ENCODE results near the gene RAP1B.
"Not testable (repeated sequence)": the region's sequence is repeated elsewhere in the genome, so short reads cannot be mapped to it uniquely, and the experiment has no call there.

The RAP1B gene

DNA sequence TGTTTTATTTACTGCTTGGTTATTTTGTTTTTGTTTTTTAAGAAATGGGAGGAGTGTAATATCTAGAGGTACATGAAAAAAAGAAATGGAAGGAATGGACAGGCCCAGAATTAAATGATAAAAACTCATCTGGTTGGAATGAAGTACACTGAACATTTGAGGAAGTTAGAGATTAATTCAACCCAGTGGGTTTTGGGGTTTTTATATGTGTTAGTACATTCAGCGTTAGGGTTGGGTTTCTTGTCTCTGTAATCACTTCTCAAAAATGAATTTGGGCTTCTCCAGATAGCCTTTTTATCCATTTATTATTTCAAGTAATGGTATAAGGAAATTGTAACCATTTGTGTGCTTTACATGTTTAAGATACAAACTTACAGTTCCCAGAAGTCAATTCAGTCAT lies 56.6 kb downstream of the RAP1B start:
- Histone ChIP-seq H3K36me3 (ENCODE audit: control insufficient read depth, insufficient read depth, low read length) (peaks cover 8% of the 10 kb centered on the region; the same call in 1 of the 2 replicates), H3K27me3 (ENCODE audit: control insufficient read depth, insufficient read depth, low read length) (no peaks in the 10 kb centered on the region), H3K9ac (ENCODE audit: low read depth, low read length) (no peak overlapping the region), H3K4me1 (ENCODE audit: control insufficient read depth, insufficient read depth, low read length) (peaks cover 5% of the 10 kb centered on the region; the same call in 1 of the 2 replicates), H3K9me3 (ENCODE audit: control insufficient read depth, insufficient read depth, low read length) (no peaks in the 10 kb centered on the region), H3K4me3 (ENCODE audit: low read depth, low read length) (no peak overlapping the region), H3K27ac (ENCODE audit: low read depth, low read length) (no peak overlapping the region)

DNA sequence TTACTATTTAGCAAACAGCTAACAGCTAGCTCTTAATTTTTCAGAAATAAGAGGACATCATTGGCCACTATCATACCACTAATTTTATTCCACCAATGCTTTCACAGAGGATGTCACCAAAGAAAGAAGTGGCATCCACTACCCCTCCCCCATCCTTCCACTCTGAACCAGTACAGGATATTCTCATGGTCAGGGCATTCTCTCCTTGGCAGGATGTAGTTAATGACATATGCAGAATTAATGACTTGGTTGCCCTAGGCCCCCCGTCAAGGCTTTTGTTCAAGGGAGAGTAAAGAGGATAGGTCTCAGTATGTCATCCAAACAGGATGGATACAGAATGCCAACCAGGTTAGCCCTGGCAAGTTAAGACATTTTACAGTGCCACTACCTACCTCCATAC lies 57.2 kb downstream of the RAP1B start:
- no peak overlapping the region for H3K9ac ChIP-seq (ENCODE audit: low read depth, low read length)
- no peak overlapping the region for H3K27ac ChIP-seq (ENCODE audit: low read depth, low read length)
- no peak overlapping the region for H3K4me3 ChIP-seq (ENCODE audit: low read depth, low read length)
- no peaks in the 10 kb centered on the region for H3K9me3 ChIP-seq (ENCODE audit: control insufficient read depth, insufficient read depth, low read length)
- peaks cover 5% of the 10 kb centered on the region; the same call in 1 of the 2 replicates for H3K4me1 ChIP-seq (ENCODE audit: control insufficient read depth, insufficient read depth, low read length)
- no peaks in the 10 kb centered on the region for H3K27me3 ChIP-seq (ENCODE audit: control insufficient read depth, insufficient read depth, low read length)
- H3K36me3 ChIP-seq (ENCODE audit: control insufficient read depth, insufficient read depth, low read length) = peaks cover 8% of the 10 kb centered on the region; the same call in 1 of the 2 replicates

DNA sequence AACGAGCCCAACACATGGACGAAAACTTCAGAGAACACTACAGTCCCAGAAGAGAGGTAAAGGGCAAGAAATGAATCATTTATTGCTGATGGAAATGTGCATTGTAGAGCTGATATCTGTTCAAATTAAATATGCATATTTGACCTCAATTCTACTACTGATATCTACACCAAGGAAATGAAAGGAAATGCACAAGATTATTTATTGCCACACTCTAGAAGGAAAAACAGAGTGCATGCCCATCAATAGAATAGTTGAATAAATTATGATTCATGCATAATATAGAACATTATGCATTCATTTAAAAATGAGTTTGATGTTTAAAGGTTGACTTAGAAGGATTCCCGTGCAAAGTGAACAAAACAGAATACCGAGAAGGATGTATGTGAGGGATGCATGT lies 60.5 kb downstream of the RAP1B start:
- H3K27me3 ChIP-seq (ENCODE audit: control insufficient read depth, insufficient read depth, low read length) = no peaks in the 10 kb centered on the region
- peaks cover 5% of the 10 kb centered on the region; the same call in 1 of the 2 replicates for H3K4me1 ChIP-seq (ENCODE audit: control insufficient read depth, insufficient read depth, low read length)
- H3K9me3 ChIP-seq (ENCODE audit: control insufficient read depth, insufficient read depth, low read length) = no peaks in the 10 kb centered on the region
- H3K36me3 ChIP-seq (ENCODE audit: control insufficient read depth, insufficient read depth, low read length) = no peaks in the 10 kb centered on the region
- H3K4me3 ChIP-seq (ENCODE audit: low read depth, low read length) = no peak overlapping the region
- no peak overlapping the region for H3K27ac ChIP-seq (ENCODE audit: low read depth, low read length)
- H3K9ac ChIP-seq (ENCODE audit: low read depth, low read length) = no peak overlapping the region

DNA sequence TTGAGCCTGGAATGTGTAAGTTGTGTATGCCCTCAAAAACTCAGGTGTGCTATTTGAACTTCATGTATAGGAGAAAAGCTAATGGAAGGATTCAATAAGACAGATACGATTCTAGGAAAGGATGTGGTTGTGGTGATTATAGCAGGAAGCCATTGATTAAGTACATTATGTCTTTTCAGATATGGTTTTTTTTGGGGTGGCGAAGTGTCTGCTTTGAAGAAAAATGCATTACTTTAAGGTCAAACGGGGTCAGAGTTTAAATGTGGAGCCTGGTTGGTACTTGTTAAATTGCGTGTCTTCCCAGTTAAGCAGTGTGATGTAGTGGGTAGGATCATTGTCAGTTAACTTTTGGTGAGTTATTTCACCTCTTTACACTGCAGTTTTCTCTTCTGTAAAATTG lies 63.1 kb downstream of the RAP1B start:
- H3K36me3 ChIP-seq (ENCODE audit: control insufficient read depth, insufficient read depth, low read length) = no peaks in the 10 kb centered on the region
- no peaks in the 10 kb centered on the region for H3K4me1 ChIP-seq (ENCODE audit: control insufficient read depth, insufficient read depth, low read length)
- no peaks in the 10 kb centered on the region for H3K9me3 ChIP-seq (ENCODE audit: control insufficient read depth, insufficient read depth, low read length)
- no peak overlapping the region for H3K9ac ChIP-seq (ENCODE audit: low read depth, low read length)
- H3K27me3 ChIP-seq (ENCODE audit: control insufficient read depth, insufficient read depth, low read length) = no peaks in the 10 kb centered on the region
- H3K4me3 ChIP-seq (ENCODE audit: low read depth, low read length) = no peak overlapping the region
- no peak overlapping the region for H3K27ac ChIP-seq (ENCODE audit: low read depth, low read length)

DNA sequence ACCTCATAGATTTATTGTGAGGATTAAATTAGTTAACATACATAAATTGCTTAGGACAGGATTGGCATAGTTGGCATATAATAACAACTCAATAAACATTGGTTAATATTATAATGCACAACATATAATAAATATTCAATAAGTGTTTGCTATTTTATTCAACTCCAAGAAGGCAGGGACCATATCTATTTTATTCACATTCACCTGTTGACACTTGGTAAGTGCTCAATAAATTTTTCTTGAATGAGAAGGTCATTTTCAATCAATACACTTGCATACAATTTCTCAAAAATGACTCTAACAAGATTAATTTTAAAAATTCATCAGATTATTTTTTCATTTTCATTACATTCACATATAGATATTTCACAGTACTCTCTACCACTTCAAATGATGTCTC lies 63.7 kb downstream of the RAP1B start:
- Histone ChIP-seq H3K4me3 (ENCODE audit: low read depth, low read length) (no peak overlapping the region), H3K9me3 (ENCODE audit: control insufficient read depth, insufficient read depth, low read length) (no peaks in the 10 kb centered on the region), H3K9ac (ENCODE audit: low read depth, low read length) (no peak overlapping the region), H3K27me3 (ENCODE audit: control insufficient read depth, insufficient read depth, low read length) (no peaks in the 10 kb centered on the region), H3K4me1 (ENCODE audit: control insufficient read depth, insufficient read depth, low read length) (no peaks in the 10 kb centered on the region), H3K27ac (ENCODE audit: low read depth, low read length) (no peak overlapping the region), H3K36me3 (ENCODE audit: control insufficient read depth, insufficient read depth, low read length) (no peaks in the 10 kb centered on the region)

DNA sequence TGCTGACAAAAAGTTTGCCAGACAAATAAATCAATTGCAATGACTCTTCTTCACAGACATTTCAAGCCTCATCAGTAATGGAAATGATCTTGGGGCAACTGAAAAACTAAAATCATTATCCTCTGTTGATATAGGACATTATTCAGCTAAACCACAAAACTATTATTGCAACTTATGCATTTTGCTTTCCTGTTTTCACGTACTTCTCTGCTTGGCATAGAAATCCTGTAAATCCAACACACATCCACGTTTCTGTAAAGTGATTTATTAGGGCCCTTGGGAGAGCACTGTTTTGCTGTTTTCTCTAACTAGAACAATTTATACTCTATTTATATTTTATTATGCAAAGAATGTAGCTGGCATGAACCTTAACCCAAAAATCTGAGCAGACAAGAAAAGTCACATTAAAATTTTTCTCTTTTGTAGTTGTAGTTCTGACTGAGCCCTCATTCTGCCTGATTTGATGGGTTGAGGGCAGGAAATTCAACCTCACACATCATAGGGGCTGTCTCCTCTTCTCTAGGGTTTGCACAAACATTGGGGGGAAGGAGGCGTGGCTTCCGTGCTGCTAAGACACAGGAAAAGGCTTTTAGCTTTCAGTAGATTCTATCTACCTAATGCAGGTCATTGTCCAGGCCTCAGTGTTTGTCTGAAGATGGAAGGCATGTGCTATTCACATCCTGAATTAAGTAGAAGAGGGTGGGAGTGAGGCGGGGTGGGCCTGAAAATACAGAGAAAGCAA lies 64.6 kb downstream of the RAP1B start:
- H3K27me3 ChIP-seq (ENCODE audit: control insufficient read depth, insufficient read depth, low read length) = no peaks in the 10 kb centered on the region
- no peaks in the 10 kb centered on the region for H3K9me3 ChIP-seq (ENCODE audit: control insufficient read depth, insufficient read depth, low read length)
- no peak overlapping the region for H3K9ac ChIP-seq (ENCODE audit: low read depth, low read length)
- H3K4me3 ChIP-seq (ENCODE audit: low read depth, low read length) = no peak overlapping the region
- H3K36me3 ChIP-seq (ENCODE audit: control insufficient read depth, insufficient read depth, low read length) = no peaks in the 10 kb centered on the region
- H3K4me1 ChIP-seq (ENCODE audit: control insufficient read depth, insufficient read depth, low read length) = no peaks in the 10 kb centered on the region
- no peak overlapping the region for H3K27ac ChIP-seq (ENCODE audit: low read depth, low read length)

DNA sequence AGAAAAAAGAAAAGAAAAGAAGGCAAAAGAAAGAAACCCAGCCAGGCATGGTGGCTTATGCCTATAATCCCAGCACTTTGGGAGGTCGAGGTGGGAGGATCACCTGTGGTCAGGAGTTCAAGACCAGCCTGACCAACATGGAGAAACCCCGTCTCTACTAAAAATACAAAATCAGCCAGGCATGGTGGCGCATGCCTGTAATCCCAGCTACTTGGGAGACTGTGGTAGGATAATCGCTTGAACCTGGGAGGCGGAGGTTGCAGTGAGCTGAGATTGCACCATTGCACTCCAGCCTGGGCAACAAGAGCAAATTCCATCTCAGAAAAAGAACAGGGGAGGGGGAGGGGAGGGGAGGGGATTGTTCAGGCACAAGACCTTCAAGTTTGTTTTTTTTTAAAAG lies 66.2 kb downstream of the RAP1B start:
- not testable (repeated sequence) for H3K27ac ChIP-seq (ENCODE audit: low read depth, low read length); H3K9ac ChIP-seq (ENCODE audit: low read depth, low read length); H3K4me1 ChIP-seq (ENCODE audit: control insufficient read depth, insufficient read depth, low read length); H3K27me3 ChIP-seq (ENCODE audit: control insufficient read depth, insufficient read depth, low read length); H3K4me3 ChIP-seq (ENCODE audit: low read depth, low read length); H3K36me3 ChIP-seq (ENCODE audit: control insufficient read depth, insufficient read depth, low read length); H3K9me3 ChIP-seq (ENCODE audit: control insufficient read depth, insufficient read depth, low read length)

DNA sequence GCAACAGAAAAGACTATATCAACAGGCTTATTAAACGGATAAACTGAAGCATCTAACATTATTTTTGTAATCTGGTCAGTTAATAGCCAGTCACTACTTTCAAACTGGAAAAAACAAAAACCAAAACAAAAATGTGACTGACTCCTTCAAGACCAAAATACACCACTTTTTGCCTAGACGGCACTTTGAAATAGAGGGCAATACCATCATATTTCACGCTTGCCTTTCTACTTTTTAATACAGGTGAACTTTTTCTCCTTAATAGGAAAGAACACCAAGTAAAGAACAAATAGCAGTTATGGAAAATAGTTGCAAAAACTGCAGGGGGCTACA lies 75.5 kb downstream of the RAP1B start:
- Histone ChIP-seq H3K36me3 (ENCODE audit: control insufficient read depth, insufficient read depth, low read length) (peaks cover 22% of the 10 kb centered on the region), H3K9ac (ENCODE audit: low read depth, low read length) (peak overlapping the region; percentile 90), H3K4me1 (ENCODE audit: control insufficient read depth, insufficient read depth, low read length) (peaks cover 10% of the 10 kb centered on the region; the same call in 1 of the 2 replicates), H3K9me3 (ENCODE audit: control insufficient read depth, insufficient read depth, low read length) (no peaks in the 10 kb centered on the region), H3K27ac (ENCODE audit: low read depth, low read length) (peak overlapping the region; percentile 94), H3K4me3 (ENCODE audit: low read depth, low read length) (peak overlapping the region; percentile 96), H3K27me3 (ENCODE audit: control insufficient read depth, insufficient read depth, low read length) (no peaks in the 10 kb centered on the region)

DNA sequence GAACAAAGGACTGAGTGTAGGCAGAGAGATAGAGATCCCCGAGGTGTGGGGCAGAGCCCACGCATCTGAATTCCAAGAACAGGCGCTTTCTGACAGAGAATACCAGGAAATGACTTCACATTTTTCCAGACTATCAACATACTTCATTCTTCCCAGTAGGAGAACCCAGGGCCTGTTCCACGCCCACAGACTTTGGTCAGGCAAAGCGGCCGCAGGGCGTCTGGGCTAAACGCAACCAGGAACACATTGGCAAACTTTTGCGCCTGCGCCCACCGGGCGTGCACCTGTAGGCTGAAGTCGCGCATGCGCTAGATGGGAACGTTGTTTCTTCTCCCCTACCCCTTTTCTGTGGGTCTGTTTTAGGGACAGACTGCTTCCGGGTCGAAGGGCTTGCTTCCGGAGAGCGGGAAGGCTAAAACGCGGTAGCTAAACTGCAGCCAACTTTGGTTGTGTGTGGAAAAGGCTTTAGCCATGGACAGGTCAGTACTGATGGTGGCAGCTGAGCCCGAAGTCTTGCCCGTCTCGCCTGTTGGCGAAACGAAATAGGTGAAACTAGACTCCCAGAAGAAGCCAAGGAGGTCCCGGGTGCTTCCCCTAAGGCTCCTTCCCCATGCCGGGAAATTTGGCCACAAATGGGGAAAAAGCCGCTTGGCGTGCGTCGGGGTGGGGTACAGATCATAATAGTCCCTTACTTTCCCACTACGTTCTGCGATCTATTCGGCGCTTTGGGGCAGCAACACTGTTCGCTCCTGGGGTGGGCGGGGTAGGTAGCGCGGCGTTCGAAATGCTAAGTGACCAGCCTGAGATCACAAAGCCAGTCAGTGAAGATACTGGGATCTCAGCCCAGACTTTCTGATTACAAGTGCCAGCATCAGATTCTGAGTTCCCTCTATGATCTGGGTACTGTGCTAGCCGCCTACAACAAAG lies 76.2 kb downstream of the RAP1B start, which contains the start of gene NUP107:
TSS of gene NUP107 (plus strand) at position 384 of the 927 bp plus-strand sequence. CDS start at position 472, 88 bp downstream.
- Histone ChIP-seq H3K27ac (ENCODE audit: low read depth, low read length) (peak within 1 kb of the TSS; percentile 94), H3K9me3 (ENCODE audit: control insufficient read depth, insufficient read depth, low read length) (no peaks in the 10 kb centered on the region), H3K27me3 (ENCODE audit: control insufficient read depth, insufficient read depth, low read length) (no peaks in the 10 kb centered on the region), H3K4me1 (ENCODE audit: control insufficient read depth, insufficient read depth, low read length) (peaks cover 10% of the 10 kb centered on the region; the same call in 1 of the 2 replicates), H3K4me3 (ENCODE audit: low read depth, low read length) (peak within 1 kb of the TSS; percentile 96), H3K9ac (ENCODE audit: low read depth, low read length) (peak within 1 kb of the TSS; percentile 90), H3K36me3 (ENCODE audit: control insufficient read depth, insufficient read depth, low read length) (peaks cover 28% of the 10 kb centered on the region)

DNA sequence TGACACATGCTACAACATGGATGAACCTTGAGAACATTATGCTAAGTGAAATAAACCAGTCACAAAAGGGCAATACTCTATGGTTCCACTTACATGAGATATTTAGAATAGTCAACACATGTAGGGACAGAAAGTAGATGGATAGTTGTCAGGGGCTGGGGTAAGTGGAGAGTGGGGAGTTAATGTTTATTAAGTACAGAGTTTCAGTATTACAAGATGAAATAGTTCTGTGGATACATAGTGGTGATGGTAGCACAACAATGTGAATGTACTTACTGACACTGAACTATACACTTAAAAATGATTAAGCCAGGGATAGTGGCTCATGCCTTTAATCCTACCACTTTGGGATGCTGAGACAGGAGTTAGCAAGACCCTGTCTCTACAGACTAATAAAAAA lies 84.8 kb downstream of the RAP1B start:
- Histone ChIP-seq H3K4me1 (ENCODE audit: control insufficient read depth, insufficient read depth, low read length) (no peaks in the 10 kb centered on the region; the same call in 1 of the 2 replicates), H3K9me3 (ENCODE audit: control insufficient read depth, insufficient read depth, low read length) (no peaks in the 10 kb centered on the region), H3K27me3 (ENCODE audit: control insufficient read depth, insufficient read depth, low read length) (no peaks in the 10 kb centered on the region), H3K27ac (ENCODE audit: low read depth, low read length) (no peak overlapping the region), H3K4me3 (ENCODE audit: low read depth, low read length) (no peak overlapping the region), H3K36me3 (ENCODE audit: control insufficient read depth, insufficient read depth, low read length) (peaks cover 88% of the 10 kb centered on the region), H3K9ac (ENCODE audit: low read depth, low read length) (no peak overlapping the region)

DNA sequence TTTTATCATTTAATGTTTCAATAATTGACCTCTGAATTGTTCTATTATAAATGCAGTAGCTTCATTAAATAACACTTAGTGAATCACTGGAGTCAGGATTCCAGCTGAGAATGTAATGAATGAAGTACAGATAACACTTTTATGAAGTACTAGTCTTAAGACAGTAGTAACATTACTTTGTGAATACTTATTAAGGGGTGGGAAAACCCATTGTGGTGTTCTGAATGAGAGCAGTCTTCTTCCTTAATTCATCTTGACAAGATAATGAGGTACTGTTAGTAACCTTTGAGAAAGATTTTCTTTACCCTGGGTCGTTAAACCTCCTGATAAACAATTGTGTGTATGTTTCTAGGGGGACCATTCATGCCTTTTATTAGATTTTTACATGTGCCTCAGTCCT lies 88.8 kb downstream of the RAP1B start:
- Histone ChIP-seq H3K27ac (ENCODE audit: low read depth, low read length) (no peak overlapping the region), H3K36me3 (ENCODE audit: control insufficient read depth, insufficient read depth, low read length) (peaks cover 87% of the 10 kb centered on the region), H3K4me1 (ENCODE audit: control insufficient read depth, insufficient read depth, low read length) (no peaks in the 10 kb centered on the region), H3K9ac (ENCODE audit: low read depth, low read length) (no peak overlapping the region), H3K4me3 (ENCODE audit: low read depth, low read length) (no peak overlapping the region), H3K9me3 (ENCODE audit: control insufficient read depth, insufficient read depth, low read length) (no peaks in the 10 kb centered on the region), H3K27me3 (ENCODE audit: control insufficient read depth, insufficient read depth, low read length) (no peaks in the 10 kb centered on the region)
